GM23338 (cell line): Measurements from ENCODE around the gene MYO9B. TPM values are rescaled to one million over a fixed set of nuclear protein-coding genes. Genes with fewer than 3 reads are reported as not detected.

Source experiments
- ATAC-seq: fragments of 200-7000 bp; cut with Tn5 transposase; 3 replicates; pipeline ENCODE4 v1.9.1; 2020
- DNase-seq: peaks from one replicate; pipeline ENCODE4 v3.0.0-alpha.2; 2015; ENCODE audit warnings: low spot score
- H2AFZ ChIP-seq: fragments of 200-600 bp; sonication (generic); 2 replicates; pipeline ENCODE4 v1.8.0; 2016; ENCODE audit warnings: antibody characterized with exemption, mild to moderate bottlenecking, moderate library complexity
- H3F3A ChIP-seq: fragments of 200-600 bp; sonication (generic); replicated peaks from 2 replicates; pipeline ENCODE4 v1.8.0; 2017; ENCODE audit warnings: antibody characterized with exemption, mixed run types, low read depth
- H3K27ac ChIP-seq: fragments of 200-600 bp; sonication (generic); 2 replicates; pipeline ENCODE4 v1.6.1; 2016; ENCODE audit warnings: low read depth
- H3K27me3 ChIP-seq: fragments of 200-600 bp; sonication (generic); 2 replicates; pipeline ENCODE4 v1.8.0; 2016; ENCODE audit warnings: mild to moderate bottlenecking, mixed run types, moderate library complexity; ENCODE audit not compliant: insufficient read depth
- H3K36me3 ChIP-seq: fragments of 200-600 bp; sonication (generic); 2 replicates; pipeline ENCODE4 v1.8.0; 2016; ENCODE audit warnings: mild to moderate bottlenecking; ENCODE audit not compliant: insufficient read depth
- H3K4me1 ChIP-seq: fragments of 200-600 bp; sonication (generic); 2 replicates; pipeline ENCODE4 v1.8.0; 2016; ENCODE audit warnings: mild to moderate bottlenecking, moderate library complexity; ENCODE audit not compliant: insufficient read depth
- H3K4me2 ChIP-seq: fragments of 200-600 bp; sonication (generic); 2 replicates; pipeline ENCODE4 v1.7.1; 2017; ENCODE audit warnings: mixed run types
- H3K4me3 ChIP-seq: fragments of 200-600 bp; sonication (generic); 2 replicates; pipeline ENCODE4 v1.6.1; 2016; ENCODE audit warnings: mixed run types
- H3K79me2 ChIP-seq: fragments of 200-600 bp; sonication (generic); replicated peaks from 2 replicates; pipeline ENCODE4 v1.8.0; 2017; ENCODE audit warnings: mild to moderate bottlenecking; ENCODE audit not compliant: insufficient read depth
- H3K9me2 ChIP-seq: fragments of 200-600 bp; sonication (generic); 2 replicates; pipeline ENCODE4 v1.8.0; 2017; ENCODE audit not compliant: insufficient read depth
- H4K20me1 ChIP-seq: fragments of 200-600 bp; sonication (generic); replicated peaks from 2 replicates; pipeline ENCODE4 v1.8.0; 2017; ENCODE audit warnings: mild to moderate bottlenecking; ENCODE audit not compliant: insufficient read depth
- H3K27ac Mint-ChIP-seq: 2 replicates; pipeline ENCODE4 v1.8.0; 2020; ENCODE audit warnings: inconsistent platforms, mild to moderate bottlenecking, moderate library complexity, mixed read lengths
- H3K27me3 Mint-ChIP-seq: 3 replicates; pipeline ENCODE4 v1.8.0; 2022; ENCODE audit warnings: low read depth, mild to moderate bottlenecking, moderate library complexity, mixed read lengths, inconsistent platforms; ENCODE audit not compliant: insufficient read depth, poor library complexity
- H3K36me3 Mint-ChIP-seq: 3 replicates; pipeline ENCODE4 v1.8.0; 2021; ENCODE audit warnings: low read depth, mild to moderate bottlenecking, inconsistent platforms, moderate library complexity, mixed read lengths
- H3K4me1 Mint-ChIP-seq: 3 replicates; pipeline ENCODE4 v1.8.0; 2020; ENCODE audit warnings: mild to moderate bottlenecking, inconsistent platforms, mixed read lengths
- H3K4me3 Mint-ChIP-seq: 3 replicates; pipeline ENCODE4 v1.8.0; 2021; ENCODE audit warnings: moderate library complexity, mild to moderate bottlenecking, inconsistent platforms, mixed read lengths
- H3K9me3 Mint-ChIP-seq: 3 replicates; pipeline ENCODE4 v1.8.0; 2020; ENCODE audit warnings: moderate library complexity, mild to moderate bottlenecking, inconsistent platforms, mixed read lengths
- CREB1 ChIP-seq: fragments of 250-450 bp; sonication (Bioruptor Pico); IDR thresholded peaks from 2 replicates; pipeline ENCODE4 v1.5.0; 2020; ENCODE audit warnings: low read depth, mild to moderate bottlenecking, moderate library complexity
- EZH2 ChIP-seq: fragments of 200-600 bp; sonication (generic); IDR thresholded peaks from one replicate; pipeline ENCODE4 v1.8.0; 2017; ENCODE audit warnings: antibody characterized with exemption, mild to moderate bottlenecking, low read depth; ENCODE audit not compliant: unreplicated experiment
- EZH2phosphoT487 ChIP-seq: fragments of 200-600 bp; sonication (generic); IDR thresholded peaks from one replicate; pipeline ENCODE4 v1.8.1; 2018; ENCODE audit warnings: antibody characterized with exemption; ENCODE audit not compliant: unreplicated experiment
- JUNB ChIP-seq: IDR thresholded peaks from one replicate; pipeline ENCODE4 v1.6.1; 2016; ENCODE audit warnings: antibody characterized with exemption; ENCODE audit not compliant: unreplicated experiment
- NANOG ChIP-seq: IDR thresholded peaks from 2 replicates; pipeline ENCODE4 v1.6.1; 2016; ENCODE audit warnings: antibody characterized with exemption, borderline replicate concordance
- POLR2AphosphoS5 ChIP-seq: IDR thresholded peaks from 2 replicates; pipeline ENCODE4 v1.6.1; 2016; ENCODE audit warnings: antibody characterized with exemption, low read depth
- REST ChIP-seq: IDR thresholded peaks from one replicate; pipeline ENCODE4 v1.6.1; 2018; ENCODE audit warnings: antibody characterized with exemption; ENCODE audit not compliant: unreplicated experiment
- STAT1 ChIP-seq: IDR thresholded peaks from one replicate; pipeline ENCODE4 v1.6.1; 2016; ENCODE audit warnings: antibody characterized with exemption; ENCODE audit not compliant: unreplicated experiment
- ZNF114 ChIP-seq: fragments of 250-450 bp; sonication (Bioruptor Pico); IDR thresholded peaks from 2 replicates; pipeline ENCODE4 v1.5.0; 2020; ENCODE audit warnings: mild to moderate bottlenecking, moderate library complexity
- ZNF331 ChIP-seq: fragments of 250-450 bp; sonication (Bioruptor Pico); IDR thresholded peaks from 2 replicates; pipeline ENCODE4 v1.5.0; 2020; ENCODE audit warnings: low read depth, mild to moderate bottlenecking, moderate library complexity
- polyA plus RNA-seq: library from polyadenylated mRNA; unstranded; fragments of >200 nt; fragmentation: Nextera tagmentation; extraction: Ambion mirVana; gene quantifications from 2 replicates; pipeline ENCODE4 v1.2.1, GENCODE V29; 2016
- total RNA-seq: library from RNA; depleted of rRNA; stranded (reverse); fragments of >200 nt; shearing (Covaris generic); gene quantifications from 2 replicates; pipeline ENCODE4 v1.2.3, GENCODE V29; 2014
- TF ChIP-seq, protein P1 (sequence below), 2 experiments: fragments of 200-600 bp in 1 of 2; sonication (generic) in 1 of 2; conservative IDR thresholded peaks; 2 replicates each; pipeline versions ENCODE4 v1.5.1 to v1.6.1; 2016 to 2017; ENCODE audit warnings: antibody characterized with exemption in 2 of 2, low read depth in 2 of 2, mild to moderate bottlenecking in 2 of 2, moderate library complexity in 1 of 2
- TF ChIP-seq, protein P2 (sequence below): IDR thresholded peaks from 2 replicates; pipeline ENCODE4 v1.6.1; 2016; ENCODE audit warnings: antibody characterized with exemption
- TF ChIP-seq, protein P3 (sequence below): fragments of 250-450 bp; sonication (Bioruptor Pico); IDR thresholded peaks from 2 replicates; pipeline ENCODE4 v1.5.0; 2020; ENCODE audit warnings: mild to moderate bottlenecking, moderate library complexity

Gene MYO9B
- total and polyA plus RNA-seq, 2 experiments from 2014 or later, result 28.7 to 61.3 TPM

DNA sequence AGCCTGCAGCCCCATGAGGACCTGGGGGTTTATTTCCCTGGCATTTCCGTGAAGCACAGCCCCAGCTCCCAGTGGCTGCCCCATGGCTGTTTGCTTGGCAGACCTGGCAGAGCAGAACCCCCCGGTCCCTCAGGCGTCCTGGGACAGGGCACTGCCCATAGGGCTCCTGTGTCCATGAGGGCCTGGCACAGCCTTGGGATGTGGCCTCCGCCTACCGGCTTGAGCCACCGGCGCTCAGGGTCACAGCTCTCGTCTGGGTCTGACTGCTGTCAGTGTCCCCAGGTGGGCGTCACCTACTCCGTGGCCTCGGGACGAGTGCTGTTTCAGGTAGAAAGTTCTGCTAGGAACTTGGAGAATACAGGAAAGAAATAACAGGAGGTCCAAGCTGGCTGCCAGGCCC lies 52.8 kb downstream of the MYO9B start:
- no peak overlapping the region for H3K4me3 Mint-ChIP-seq
- Histone ChIP-seq H3K27me3 (no peaks in the 10 kb centered on the region), H3K4me2 (no peak overlapping the region), H3K27ac (no peak overlapping the region), H3K4me1 (peaks cover 20% of the 10 kb centered on the region), H3F3A (peaks cover 9% of the 10 kb centered on the region; the same call in 1 of the 2 replicates), H3K36me3 (no peaks in the 10 kb centered on the region), H3K4me3 (no peak overlapping the region), H3K79me2 (peaks cover 2% of the 10 kb centered on the region; the same call in 1 of the 2 replicates), H2AFZ (no peak overlapping the region), H3K9me2 (no peaks in the 10 kb centered on the region), H4K20me1 (no peaks in the 10 kb centered on the region; the same call in 1 of the 2 replicates)
- DNase-seq (no peak), ATAC-seq (no peak)
- H3K27me3 Mint-ChIP-seq, result peaks cover 15% of the 10 kb centered on the region
- H3K4me1 Mint-ChIP-seq, result peaks cover 20% of the 10 kb centered on the region
- TF ChIP-seq, protein P1, sequence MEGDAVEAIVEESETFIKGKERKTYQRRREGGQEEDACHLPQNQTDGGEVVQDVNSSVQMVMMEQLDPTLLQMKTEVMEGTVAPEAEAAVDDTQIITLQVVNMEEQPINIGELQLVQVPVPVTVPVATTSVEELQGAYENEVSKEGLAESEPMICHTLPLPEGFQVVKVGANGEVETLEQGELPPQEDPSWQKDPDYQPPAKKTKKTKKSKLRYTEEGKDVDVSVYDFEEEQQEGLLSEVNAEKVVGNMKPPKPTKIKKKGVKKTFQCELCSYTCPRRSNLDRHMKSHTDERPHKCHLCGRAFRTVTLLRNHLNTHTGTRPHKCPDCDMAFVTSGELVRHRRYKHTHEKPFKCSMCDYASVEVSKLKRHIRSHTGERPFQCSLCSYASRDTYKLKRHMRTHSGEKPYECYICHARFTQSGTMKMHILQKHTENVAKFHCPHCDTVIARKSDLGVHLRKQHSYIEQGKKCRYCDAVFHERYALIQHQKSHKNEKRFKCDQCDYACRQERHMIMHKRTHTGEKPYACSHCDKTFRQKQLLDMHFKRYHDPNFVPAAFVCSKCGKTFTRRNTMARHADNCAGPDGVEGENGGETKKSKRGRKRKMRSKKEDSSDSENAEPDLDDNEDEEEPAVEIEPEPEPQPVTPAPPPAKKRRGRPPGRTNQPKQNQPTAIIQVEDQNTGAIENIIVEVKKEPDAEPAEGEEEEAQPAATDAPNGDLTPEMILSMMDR (conservative IDR thresholded peaks at IDR 0.05; ENCODE audit: low read depth in 2 of 2), result no peak
- TF ChIP-seq JUNB (no peak), NANOG (no peak), REST (no peak), ZNF114 (no peak), EZH2phosphoT487 (no peak), EZH2 (no peak), STAT1 (no peak), ZNF331 (no peak), POLR2AphosphoS5 (no peak), CREB1 (CRISPR knock-in tag) (no peak)
- TF ChIP-seq, protein P2, sequence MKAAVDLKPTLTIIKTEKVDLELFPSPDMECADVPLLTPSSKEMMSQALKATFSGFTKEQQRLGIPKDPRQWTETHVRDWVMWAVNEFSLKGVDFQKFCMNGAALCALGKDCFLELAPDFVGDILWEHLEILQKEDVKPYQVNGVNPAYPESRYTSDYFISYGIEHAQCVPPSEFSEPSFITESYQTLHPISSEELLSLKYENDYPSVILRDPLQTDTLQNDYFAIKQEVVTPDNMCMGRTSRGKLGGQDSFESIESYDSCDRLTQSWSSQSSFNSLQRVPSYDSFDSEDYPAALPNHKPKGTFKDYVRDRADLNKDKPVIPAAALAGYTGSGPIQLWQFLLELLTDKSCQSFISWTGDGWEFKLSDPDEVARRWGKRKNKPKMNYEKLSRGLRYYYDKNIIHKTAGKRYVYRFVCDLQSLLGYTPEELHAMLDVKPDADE, result no peak
- TF ChIP-seq, protein P3, sequence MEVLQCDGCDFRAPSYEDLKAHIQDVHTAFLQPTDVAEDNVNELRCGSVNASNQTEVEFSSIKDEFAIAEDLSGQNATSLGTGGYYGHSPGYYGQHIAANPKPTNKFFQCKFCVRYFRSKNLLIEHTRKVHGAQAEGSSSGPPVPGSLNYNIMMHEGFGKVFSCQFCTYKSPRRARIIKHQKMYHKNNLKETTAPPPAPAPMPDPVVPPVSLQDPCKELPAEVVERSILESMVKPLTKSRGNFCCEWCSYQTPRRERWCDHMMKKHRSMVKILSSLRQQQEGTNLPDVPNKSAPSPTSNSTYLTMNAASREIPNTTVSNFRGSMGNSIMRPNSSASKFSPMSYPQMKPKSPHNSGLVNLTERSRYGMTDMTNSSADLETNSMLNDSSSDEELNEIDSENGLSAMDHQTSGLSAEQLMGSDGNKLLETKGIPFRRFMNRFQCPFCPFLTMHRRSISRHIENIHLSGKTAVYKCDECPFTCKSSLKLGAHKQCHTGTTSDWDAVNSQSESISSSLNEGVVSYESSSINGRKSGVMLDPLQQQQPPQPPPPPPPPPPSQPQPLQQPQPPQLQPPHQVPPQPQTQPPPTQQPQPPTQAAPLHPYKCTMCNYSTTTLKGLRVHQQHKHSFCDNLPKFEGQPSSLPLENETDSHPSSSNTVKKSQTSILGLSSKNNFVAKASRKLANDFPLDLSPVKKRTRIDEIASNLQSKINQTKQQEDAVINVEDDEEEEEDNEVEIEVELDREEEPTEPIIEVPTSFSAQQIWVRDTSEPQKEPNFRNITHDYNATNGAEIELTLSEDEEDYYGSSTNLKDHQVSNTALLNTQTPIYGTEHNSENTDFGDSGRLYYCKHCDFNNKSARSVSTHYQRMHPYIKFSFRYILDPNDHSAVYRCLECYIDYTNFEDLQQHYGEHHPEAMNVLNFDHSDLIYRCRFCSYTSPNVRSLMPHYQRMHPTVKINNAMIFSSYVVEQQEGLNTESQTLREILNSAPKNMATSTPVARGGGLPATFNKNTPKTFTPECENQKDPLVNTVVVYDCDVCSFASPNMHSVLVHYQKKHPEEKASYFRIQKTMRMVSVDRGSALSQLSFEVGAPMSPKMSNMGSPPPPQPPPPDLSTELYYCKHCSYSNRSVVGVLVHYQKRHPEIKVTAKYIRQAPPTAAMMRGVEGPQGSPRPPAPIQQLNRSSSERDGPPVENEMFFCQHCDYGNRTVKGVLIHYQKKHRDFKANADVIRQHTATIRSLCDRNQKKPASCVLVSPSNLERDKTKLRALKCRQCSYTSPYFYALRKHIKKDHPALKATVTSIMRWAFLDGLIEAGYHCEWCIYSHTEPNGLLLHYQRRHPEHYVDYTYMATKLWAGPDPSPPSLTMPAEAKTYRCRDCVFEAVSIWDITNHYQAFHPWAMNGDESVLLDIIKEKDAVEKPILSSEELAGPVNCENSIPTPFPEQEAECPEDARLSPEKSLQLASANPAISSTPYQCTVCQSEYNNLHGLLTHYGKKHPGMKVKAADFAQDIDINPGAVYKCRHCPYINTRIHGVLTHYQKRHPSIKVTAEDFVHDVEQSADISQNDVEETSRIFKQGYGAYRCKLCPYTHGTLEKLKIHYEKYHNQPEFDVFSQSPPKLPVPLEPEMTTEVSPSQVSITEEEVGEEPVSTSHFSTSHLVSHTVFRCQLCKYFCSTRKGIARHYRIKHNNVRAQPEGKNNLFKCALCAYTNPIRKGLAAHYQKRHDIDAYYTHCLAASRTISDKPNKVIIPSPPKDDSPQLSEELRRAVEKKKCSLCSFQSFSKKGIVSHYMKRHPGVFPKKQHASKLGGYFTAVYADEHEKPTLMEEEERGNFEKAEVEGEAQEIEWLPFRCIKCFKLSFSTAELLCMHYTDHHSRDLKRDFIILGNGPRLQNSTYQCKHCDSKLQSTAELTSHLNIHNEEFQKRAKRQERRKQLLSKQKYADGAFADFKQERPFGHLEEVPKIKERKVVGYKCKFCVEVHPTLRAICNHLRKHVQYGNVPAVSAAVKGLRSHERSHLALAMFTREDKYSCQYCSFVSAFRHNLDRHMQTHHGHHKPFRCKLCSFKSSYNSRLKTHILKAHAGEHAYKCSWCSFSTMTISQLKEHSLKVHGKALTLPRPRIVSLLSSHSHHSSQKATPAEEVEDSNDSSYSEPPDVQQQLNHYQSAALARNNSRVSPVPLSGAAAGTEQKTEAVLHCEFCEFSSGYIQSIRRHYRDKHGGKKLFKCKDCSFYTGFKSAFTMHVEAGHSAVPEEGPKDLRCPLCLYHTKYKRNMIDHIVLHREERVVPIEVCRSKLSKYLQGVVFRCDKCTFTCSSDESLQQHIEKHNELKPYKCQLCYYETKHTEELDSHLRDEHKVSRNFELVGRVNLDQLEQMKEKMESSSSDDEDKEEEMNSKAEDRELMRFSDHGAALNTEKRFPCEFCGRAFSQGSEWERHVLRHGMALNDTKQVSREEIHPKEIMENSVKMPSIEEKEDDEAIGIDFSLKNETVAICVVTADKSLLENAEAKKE (CRISPR knock-in tag), result no peak
- H3K9me3 Mint-ChIP-seq, result no peaks in the 10 kb centered on the region
- H3K36me3 Mint-ChIP-seq, result peaks cover 15% of the 10 kb centered on the region; the same call in 1 of the 3 replicates
- no peak overlapping the region for H3K27ac Mint-ChIP-seq
